Measurements from ENCODE around the gene ZNF346.

The ZNF346 gene

DNA sequence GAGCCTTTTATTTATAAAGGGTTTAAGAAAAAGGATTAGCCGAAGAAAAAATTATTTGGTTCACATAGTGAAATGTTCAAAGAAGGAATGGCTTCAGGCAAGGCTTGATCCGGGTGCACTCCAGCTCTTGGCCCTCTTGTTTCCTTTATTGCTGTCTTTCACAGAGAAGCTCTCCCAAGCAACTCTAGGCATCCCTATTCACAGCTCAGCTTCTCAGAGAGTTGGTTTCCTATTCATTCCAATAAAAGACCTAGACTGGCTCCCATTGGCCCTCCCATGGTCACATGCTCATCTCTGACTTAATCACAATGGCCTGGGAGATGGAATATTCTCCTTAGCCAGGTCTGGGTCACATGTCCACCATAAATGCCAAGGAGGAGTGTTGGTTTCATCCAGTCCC is 54.8 kb downstream of the ZNF346 start:
- no peak for DNase-seq (ENCODE audit: insufficient read length)
- no peak for FAIRE-seq
- TF ChIP-seq POLR2A (IDR thresholded peaks at IDR 0.05; ENCODE audit: low read depth, low read length): no peak
- TF ChIP-seq TAF1 (IDR thresholded peaks at IDR 0.05; ENCODE audit: borderline replicate concordance, low read depth, low read length): no peak
- TF ChIP-seq POLR2AphosphoS5 (IDR thresholded peaks at IDR 0.05; ENCODE audit: low read depth, low read length): no peak

DNA sequence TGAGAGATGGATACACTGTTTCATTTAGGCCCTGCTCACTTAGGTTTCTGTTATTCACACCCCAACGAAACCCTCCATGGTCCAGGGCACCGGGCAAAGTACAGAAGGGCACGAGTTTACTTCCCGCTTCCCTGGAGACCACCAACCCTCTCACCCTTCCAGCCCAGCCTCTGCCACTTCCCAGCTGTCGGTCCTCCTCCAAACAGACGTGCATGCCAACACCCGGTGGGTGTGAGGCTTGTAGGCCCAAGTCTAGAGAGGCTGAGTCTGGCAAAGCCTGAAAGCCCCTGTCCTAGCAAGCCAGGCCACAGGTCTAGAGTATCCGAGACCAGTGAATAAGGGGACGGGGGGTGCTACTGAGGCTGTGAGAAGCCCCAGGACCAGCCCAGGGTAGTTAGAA is 57.1 kb downstream of the ZNF346 start:
- no peak for DNase-seq (ENCODE audit: insufficient read length)
- FAIRE-seq: no peak
- TF ChIP-seq POLR2AphosphoS5 (IDR thresholded peaks at IDR 0.05; ENCODE audit: low read depth, low read length) (no peak), TAF1 (IDR thresholded peaks at IDR 0.05; ENCODE audit: borderline replicate concordance, low read depth, low read length) (no peak), POLR2A (IDR thresholded peaks at IDR 0.05; ENCODE audit: low read depth, low read length) (no peak)

DNA sequence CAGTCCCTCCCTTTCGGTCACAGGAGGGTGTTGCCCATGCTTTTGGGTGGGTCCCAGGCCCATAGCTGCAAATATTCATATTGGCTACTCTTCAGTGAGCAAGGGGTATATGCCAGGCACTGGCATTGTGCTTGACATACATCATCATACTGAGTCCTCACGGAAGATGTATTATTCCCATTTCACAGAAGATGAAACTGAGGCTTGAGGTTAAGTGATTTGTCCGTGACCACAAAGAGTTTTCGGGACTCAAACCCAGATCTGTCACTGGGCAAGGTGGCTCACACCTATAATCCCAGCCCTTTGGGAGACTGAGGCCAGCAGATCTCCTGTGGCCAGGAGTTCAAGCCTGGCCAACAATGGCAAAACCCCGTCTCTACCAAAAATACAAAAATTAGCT is 57.8 kb downstream of the ZNF346 start:
- no peak for FAIRE-seq
- no peak for DNase-seq (ENCODE audit: insufficient read length)
- no peak for TF ChIP-seq TAF1 (IDR thresholded peaks at IDR 0.05; ENCODE audit: borderline replicate concordance, low read depth, low read length)
- TF ChIP-seq POLR2A (IDR thresholded peaks at IDR 0.05; ENCODE audit: low read depth, low read length): no peak
- no peak for TF ChIP-seq POLR2AphosphoS5 (IDR thresholded peaks at IDR 0.05; ENCODE audit: low read depth, low read length)

DNA sequence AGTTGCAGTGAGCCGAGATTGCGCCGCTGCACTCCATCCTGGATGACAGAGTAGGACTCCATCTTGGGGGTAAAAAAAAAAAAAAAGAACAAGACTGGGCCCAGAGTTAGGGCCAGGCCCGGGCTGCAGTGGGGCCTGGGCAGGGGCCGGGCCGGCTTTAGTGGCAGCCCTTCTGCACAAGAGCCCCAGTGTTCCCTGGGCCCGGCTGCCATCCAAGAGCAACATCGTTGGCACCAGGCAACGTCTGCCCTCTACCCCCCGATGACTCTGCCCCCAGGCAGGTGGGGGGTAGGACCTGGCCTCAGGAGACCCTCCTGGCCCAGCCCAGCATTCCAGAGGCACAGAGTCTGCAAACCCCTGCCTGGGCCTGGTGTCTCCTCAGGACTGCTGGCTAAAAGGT is 59.4 kb downstream of the ZNF346 start:
- no peak for TF ChIP-seq POLR2A (IDR thresholded peaks at IDR 0.05; ENCODE audit: low read depth, low read length)
- no peak for TF ChIP-seq TAF1 (IDR thresholded peaks at IDR 0.05; ENCODE audit: borderline replicate concordance, low read depth, low read length)
- no peak for TF ChIP-seq POLR2AphosphoS5 (IDR thresholded peaks at IDR 0.05; ENCODE audit: low read depth, low read length)
- FAIRE-seq: no peak
- no peak for DNase-seq (ENCODE audit: insufficient read length)

DNA sequence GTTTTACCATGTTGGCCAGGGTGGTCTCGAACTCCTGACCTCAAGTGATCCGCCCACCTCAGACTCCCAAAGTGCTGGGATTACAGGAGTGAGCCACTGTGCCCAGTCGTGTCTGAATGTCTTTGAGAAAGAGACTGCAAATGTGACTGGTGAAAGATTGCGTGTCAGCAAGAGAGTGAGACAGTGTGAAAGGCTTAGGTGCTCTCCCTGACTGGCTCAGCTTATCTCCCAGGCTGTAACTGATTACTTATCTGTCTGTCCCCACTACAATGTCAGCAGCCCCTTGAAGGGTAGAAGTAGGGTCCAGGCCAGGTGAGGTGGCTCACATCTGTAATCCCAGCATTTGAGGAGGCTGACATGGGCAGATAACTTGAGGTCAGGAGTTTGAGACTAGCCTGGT is 60.9 kb downstream of the ZNF346 start:
- DNase-seq (ENCODE audit: insufficient read length): no peak
- TF ChIP-seq POLR2A (IDR thresholded peaks at IDR 0.05; ENCODE audit: low read depth, low read length) (no peak), TAF1 (IDR thresholded peaks at IDR 0.05; ENCODE audit: borderline replicate concordance, low read depth, low read length) (no peak), POLR2AphosphoS5 (IDR thresholded peaks at IDR 0.05; ENCODE audit: low read depth, low read length) (no peak)
- FAIRE-seq: no peak

DNA sequence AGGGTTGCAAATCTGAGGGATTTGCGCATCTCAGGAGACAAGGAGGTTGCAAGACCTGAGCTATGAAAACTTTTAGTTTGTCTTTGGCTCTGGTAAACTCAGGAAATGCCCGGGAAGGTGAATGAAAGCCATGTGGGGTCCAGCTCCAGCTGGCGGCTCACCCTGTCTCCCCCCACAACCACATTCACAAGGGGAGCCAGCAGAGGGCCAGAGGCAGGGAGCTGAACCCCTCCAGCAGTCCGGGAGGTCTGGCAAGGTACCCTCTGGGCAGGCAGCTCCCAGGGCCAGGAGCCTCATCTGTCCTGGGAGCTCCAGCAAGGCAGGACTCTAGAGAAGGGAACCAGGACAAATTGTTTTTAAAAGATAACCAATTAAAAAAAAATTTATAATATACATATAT is 61.7 kb downstream of the ZNF346 start:
- no peak for DNase-seq (ENCODE audit: insufficient read length)
- no peak for FAIRE-seq
- TF ChIP-seq TAF1 (IDR thresholded peaks at IDR 0.05; ENCODE audit: borderline replicate concordance, low read depth, low read length): no peak
- no peak for TF ChIP-seq POLR2AphosphoS5 (IDR thresholded peaks at IDR 0.05; ENCODE audit: low read depth, low read length)
- no peak for TF ChIP-seq POLR2A (IDR thresholded peaks at IDR 0.05; ENCODE audit: low read depth, low read length)

DNA sequence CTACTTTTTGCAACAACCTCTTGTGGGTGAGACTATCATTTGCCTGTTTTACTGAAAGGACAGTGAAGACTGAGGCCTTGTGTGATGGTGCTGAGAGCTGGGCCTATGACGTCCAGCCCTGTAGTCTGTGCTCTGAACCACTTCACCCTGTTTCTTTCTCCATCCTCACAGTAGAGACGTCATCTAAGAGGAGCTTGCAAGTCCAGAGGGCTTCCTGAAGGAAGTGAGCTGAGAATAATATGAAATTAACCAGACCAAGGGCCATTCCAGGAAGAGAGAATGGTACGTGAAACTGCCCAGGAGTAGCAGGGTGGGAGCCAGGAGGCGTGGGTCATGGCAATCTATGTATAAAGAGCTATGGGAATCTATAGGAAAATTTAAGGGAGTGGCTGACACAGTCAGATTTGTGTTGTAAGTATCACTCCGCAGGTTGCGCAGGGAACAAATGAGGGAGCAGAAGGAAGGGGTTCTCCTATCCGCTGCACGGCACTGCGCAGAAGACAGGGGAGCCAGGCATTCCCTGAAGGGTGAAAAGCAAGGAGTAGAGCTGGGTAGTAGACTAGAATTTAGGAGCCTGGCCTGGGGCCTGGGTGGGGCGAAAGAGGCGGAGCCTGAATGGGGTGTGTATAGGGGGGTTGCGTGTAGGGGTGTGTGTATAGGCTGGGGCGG is 63.6 kb downstream of the ZNF346 start:
- FAIRE-seq: no peak

DNA sequence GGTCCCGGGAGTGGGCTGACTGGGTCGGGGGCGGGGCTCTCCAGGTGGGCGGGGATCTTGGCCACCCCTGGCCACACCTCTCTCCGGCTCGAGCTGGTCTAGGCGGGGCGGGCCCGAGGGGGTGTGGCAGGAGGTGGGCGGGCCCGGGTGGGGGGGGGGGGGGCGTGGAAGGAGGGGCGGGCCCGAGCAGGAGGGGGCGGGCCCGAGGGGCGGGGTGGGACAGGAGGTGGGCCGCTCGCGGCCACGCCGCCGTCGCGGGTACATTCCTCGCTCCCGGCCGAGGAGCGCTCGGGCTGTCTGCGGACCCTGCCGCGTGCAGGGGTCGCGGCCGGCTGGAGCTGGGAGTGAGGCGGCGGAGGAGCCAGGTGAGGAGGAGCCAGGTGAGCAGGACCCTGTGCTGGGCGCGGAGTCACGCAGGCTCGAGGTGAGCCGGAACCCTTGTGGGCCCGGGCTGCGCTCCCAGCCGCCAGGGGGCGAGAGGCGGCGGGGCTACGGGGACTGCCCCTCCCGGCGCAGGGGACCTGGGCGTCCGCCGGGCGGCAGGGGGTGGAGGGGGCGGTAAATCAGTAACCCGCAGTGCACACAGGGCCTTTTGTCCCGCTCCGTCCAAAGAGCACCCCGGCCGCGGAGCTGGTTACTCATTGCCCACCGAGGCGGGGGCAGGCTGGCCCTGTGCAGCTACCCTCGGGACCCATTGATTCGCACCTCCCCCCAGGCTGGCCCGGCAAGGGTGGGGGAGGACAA is 64.3 kb downstream of the ZNF346 start, which contains the start of gene FGFR4:
FGFR4 (plus strand) TSS at position 262 of the 744 bp plus-strand sequence. CDS start 2,688 bp downstream, outside the sequence.
- DNase-seq (ENCODE audit: insufficient read length) (peak; percentile 83), FAIRE-seq (no peak)
- no peak for TF ChIP-seq POLR2A (IDR thresholded peaks at IDR 0.05; ENCODE audit: low read depth, low read length)
- TF ChIP-seq TAF1 (IDR thresholded peaks at IDR 0.05; ENCODE audit: borderline replicate concordance, low read depth, low read length): no peak
- TF ChIP-seq POLR2AphosphoS5 (IDR thresholded peaks at IDR 0.05; ENCODE audit: low read depth, low read length): no peak

More for the DNA sequence above, 63.6 kb downstream of the ZNF346 start:
- no peak for DNase-seq (ENCODE audit: insufficient read length)
- TF ChIP-seq TAF1 (IDR thresholded peaks at IDR 0.05; ENCODE audit: borderline replicate concordance, low read depth, low read length) (no peak), POLR2AphosphoS5 (IDR thresholded peaks at IDR 0.05; ENCODE audit: low read depth, low read length) (no peak), POLR2A (IDR thresholded peaks at IDR 0.05; ENCODE audit: low read depth, low read length) (no peak)

DNA sequence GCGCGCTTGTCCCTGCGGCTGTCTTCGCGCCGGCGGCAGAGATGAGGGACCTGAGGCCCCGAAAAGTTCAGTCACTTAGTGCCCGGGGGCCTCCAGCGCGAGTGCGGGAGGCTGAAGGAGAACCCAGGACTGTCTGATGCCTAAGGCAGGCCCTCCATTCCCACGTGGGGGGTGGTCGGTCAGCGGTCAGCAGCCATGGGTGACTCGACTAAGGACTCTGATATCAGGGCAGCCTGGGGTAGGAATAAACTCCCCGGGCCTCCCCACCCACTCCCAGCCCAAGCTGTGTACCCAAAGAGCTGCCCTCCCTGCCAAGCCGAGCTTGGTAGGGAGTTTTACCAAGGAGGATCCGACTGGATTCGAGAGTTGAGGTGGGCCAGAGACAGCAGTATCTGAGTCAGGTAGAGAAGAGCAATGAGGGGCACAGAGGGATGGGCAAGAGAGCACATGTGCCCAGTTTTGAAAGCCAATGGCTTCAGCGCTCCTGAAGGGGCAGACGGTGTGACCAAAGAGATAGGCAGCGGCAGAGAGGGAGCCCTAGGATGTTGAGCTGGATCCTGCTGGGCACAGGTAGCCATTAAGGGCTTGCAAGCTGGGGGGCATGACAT is 65.0 kb downstream of the ZNF346 start:
- DNase-seq (ENCODE audit: insufficient read length): no peak
- no peak for FAIRE-seq
- TF ChIP-seq TAF1 (IDR thresholded peaks at IDR 0.05; ENCODE audit: borderline replicate concordance, low read depth, low read length): no peak
- TF ChIP-seq POLR2A (IDR thresholded peaks at IDR 0.05; ENCODE audit: low read depth, low read length): no peak
- no peak for TF ChIP-seq POLR2AphosphoS5 (IDR thresholded peaks at IDR 0.05; ENCODE audit: low read depth, low read length)

DNA sequence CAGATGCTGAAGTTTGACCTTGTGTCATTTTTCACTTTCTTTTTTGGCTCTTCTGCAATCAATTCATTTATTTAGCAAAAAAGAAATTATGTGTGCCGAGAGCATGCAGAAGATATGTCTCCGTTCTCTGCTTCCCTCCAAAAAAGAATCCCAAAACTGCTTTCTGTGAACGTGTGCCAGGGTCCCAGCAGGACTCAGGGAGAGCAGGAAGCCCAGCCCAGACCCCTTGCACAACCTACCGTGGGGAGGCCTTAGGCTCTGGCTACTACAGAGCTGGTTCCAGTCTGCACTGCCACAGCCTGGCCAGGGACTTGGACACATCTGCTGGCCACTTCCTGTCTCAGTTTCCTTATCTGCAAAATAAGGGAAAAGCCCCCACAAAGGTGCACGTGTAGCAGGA is 66.6 kb downstream of the ZNF346 start:
- DNase-seq (ENCODE audit: insufficient read length): no peak
- no peak for FAIRE-seq
- TF ChIP-seq POLR2A (IDR thresholded peaks at IDR 0.05; ENCODE audit: low read depth, low read length): no peak
- no peak for TF ChIP-seq TAF1 (IDR thresholded peaks at IDR 0.05; ENCODE audit: borderline replicate concordance, low read depth, low read length)
- TF ChIP-seq POLR2AphosphoS5 (IDR thresholded peaks at IDR 0.05; ENCODE audit: low read depth, low read length): no peak

DNA sequence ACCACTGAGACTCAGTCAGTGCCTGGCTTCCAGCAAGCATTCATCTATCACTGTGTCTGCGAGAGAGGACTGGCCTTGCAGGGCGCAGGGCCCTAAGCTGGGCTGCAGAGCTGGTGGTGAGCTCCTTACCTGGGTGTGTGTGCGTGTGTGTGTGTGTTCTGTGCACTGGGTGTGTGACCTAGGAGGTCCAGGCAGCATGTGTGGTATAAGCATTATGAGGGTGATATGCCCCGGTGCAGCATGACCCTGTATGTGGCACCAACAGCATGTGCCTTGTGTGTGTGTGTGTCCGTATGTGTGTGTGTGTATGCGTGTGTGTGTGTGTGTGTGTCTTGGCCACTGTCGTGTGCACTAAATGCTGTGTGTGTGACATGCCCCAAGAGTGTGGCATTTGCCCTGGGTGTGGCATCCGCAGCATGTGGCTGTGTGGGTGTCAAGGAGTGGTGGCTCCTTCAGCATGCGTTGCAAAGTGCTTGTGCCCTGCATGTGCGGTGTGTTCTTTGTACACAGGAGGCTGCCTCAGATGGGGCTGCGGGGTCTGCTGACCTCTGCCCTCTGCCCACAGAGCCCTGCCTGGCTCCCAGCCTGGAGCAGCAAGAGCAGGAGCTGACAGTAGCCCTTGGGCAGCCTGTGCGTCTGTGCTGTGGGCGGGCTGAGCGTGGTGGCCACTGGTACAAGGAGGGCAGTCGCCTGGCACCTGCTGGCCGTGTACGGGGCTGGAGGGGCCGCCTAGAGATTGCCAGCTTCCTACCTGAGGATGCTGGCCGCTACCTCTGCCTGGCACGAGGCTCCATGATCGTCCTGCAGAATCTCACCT is 67.5 kb downstream of the ZNF346 start:
- TF ChIP-seq TAF1 (IDR thresholded peaks at IDR 0.05; ENCODE audit: borderline replicate concordance, low read depth, low read length): no peak
- no peak for TF ChIP-seq POLR2A (IDR thresholded peaks at IDR 0.05; ENCODE audit: low read depth, low read length)
- no peak for TF ChIP-seq POLR2AphosphoS5 (IDR thresholded peaks at IDR 0.05; ENCODE audit: low read depth, low read length)
- FAIRE-seq (no peak), DNase-seq (ENCODE audit: insufficient read length) (no peak)

Measured in GM12892 (cell line).